A549 (cell line): ENCODE results near the gene THOC1.

Experiments used
- CHD2 ChIP-seq: fragments of 150-350 bp; IDR thresholded peaks from 2 replicates; pipeline ENCODE4 v1.6.1; 2014; ENCODE audit warnings: low read length; ENCODE audit not compliant: partially characterized antibody
- MYC ChIP-seq: IDR thresholded peaks from 2 replicates; pipeline ENCODE4 v1.6.1; 2012; ENCODE audit warnings: mild to moderate bottlenecking, inconsistent platforms, low read length, improper control_type of control experiment, borderline replicate concordance
- POLR2A ChIP-seq: IDR thresholded peaks from 2 replicates; pipeline ENCODE4 v1.6.1; 2012; ENCODE audit warnings: mild to moderate bottlenecking, low read length
- REST ChIP-seq: fragments of 200-600 bp; sonication (generic); IDR thresholded peaks from 2 replicates; pipeline ENCODE4 v1.6.1; 2016; ENCODE audit warnings: antibody characterized with exemption, mild to moderate bottlenecking, moderate library complexity

DNA sequence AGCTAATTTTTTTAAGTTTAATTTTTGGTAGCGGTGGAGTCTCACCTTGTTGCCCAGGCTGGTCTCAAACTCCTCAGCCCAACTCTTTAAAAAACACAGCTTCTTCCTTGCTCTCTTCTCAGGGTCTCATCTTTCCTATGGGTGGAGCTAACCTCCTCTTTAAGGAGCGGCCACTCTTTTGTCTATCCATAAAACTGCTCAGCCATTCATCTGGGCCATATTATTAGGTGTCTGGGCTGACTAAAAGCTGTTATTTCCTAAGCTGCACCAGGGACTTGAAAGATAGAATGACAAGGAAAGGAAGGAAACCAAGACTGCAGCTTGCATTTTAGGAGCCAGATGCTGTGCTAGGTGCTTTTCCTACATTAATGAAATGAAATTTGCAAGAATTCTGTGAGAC lies 35.8 kb upstream of the THOC1 start:
- no peak for TF ChIP-seq MYC
- no peak for TF ChIP-seq REST
- no peak for TF ChIP-seq POLR2A
- no peak for TF ChIP-seq CHD2
